ENCODE measurements around the gene INO80. TPM values are rescaled to one million over a fixed set of nuclear protein-coding genes. Genes with fewer than 3 reads are reported as not detected.

The INO80 gene
- total RNA-seq, 6 donors from 2014 or later = 22.8 to 92.2 (median 43.9) TPM

DNA sequence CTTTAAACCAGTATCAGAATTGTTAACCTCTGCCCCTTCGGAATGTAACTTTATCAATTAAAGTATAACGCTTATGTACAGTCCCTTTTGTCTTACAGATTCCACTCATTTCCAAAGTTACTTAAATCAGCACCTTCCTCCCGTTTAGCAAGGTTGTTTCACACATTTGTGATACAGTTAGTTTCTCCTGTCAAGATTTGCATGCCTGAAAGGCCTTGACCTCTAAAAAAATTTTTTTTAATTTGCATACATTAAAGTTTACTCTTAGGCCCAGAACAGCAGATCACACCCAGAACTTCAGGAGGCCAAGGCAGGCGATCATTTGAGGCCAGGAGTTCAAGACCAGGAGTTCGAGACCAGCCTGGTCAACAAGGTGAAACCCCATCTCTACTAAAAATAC is 9.1 kb downstream of the INO80 start:
- H3K9me3 ChIP-seq = no peaks in the 10 kb centered on the region
- ATAC-seq (ENCODE audit: low FRiP score in 2 of 2) = no peak
- peaks cover 0 to 12% (median 0%) of the 10 kb centered on the region in 4 donors for H3K36me3 ChIP-seq
- H3K27ac ChIP-seq = no peak overlapping the region
- peaks cover 4 to 45% (median 18%) of the 10 kb centered on the region in 4 donors for H3K4me1 ChIP-seq
- TF ChIP-seq, protein P1, sequence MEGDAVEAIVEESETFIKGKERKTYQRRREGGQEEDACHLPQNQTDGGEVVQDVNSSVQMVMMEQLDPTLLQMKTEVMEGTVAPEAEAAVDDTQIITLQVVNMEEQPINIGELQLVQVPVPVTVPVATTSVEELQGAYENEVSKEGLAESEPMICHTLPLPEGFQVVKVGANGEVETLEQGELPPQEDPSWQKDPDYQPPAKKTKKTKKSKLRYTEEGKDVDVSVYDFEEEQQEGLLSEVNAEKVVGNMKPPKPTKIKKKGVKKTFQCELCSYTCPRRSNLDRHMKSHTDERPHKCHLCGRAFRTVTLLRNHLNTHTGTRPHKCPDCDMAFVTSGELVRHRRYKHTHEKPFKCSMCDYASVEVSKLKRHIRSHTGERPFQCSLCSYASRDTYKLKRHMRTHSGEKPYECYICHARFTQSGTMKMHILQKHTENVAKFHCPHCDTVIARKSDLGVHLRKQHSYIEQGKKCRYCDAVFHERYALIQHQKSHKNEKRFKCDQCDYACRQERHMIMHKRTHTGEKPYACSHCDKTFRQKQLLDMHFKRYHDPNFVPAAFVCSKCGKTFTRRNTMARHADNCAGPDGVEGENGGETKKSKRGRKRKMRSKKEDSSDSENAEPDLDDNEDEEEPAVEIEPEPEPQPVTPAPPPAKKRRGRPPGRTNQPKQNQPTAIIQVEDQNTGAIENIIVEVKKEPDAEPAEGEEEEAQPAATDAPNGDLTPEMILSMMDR (IDR thresholded peaks at IDR 0.05) = no peak
- TF ChIP-seq POLR2AphosphoS5 (IDR thresholded peaks at IDR 0.05) (no peak), POLR2A (IDR thresholded peaks at IDR 0.05) (no peak), EP300 (IDR thresholded peaks at IDR 0.05) (no peak)
- H3K27me3 ChIP-seq = no peaks in the 10 kb centered on the region
- DNase-seq = no peak
- 88 to 90% methylated on average over 5 of the region's 5 CpGs for WGBS, 2 donors
- H3K4me3 ChIP-seq = no peak overlapping the region

DNA sequence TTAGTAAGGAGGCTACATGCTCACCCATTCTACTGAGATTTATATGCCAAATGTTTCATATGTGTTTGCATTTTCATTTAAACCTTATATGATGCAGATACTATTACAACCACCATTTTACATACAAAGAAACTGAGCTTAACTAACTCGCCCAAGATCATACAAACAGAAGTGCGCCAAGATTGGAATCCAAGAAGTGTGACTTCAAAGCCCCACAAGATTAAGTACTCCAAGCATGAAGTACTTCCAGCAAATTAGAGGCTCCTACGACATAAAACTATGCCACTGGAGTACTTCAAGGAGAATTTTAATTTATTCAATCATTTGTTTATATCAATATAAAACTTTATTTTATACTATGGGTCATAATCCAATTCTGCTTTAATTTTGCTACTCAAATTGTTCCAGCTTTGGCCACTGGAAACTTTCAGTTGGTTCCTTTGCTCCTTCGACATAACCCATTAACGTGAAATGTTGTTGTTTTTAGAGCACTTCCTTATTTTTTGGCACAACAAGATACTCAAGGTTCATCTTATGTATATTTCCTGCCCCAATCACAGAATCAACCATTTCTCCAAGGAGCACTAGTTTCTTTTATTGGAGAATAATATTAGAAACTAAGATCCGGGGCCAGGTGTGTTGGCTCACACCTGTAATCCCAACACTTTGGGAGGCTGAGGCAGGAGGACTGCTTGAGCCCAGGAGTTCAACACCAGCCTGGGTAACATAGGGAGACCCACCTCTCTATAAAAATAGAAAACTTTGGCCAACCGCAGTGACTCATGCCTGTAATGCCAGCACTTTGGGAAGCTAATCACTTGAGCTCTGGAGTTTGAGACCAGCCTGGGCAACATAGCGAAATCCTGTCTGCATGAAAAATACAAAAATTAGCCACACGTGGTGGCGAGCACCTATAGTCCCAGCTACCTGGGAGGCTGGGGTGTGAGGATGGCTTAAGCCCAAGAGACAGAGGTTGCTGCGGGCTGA is 10.4 kb downstream of the INO80 start:
- no peaks in the 10 kb centered on the region for H3K27me3 ChIP-seq
- H3K27ac ChIP-seq = peak overlapping the region in 3 of 4 donors; percentile 8 to 59 (median 21)
- TF ChIP-seq, protein P1 (IDR thresholded peaks at IDR 0.05) = no peak
- TF ChIP-seq POLR2A (IDR thresholded peaks at IDR 0.05) = peak in 1 of 4 donors; percentile 9
- peaks cover 0 to 6% (median 0%) of the 10 kb centered on the region in 4 donors for H3K36me3 ChIP-seq
- no peak overlapping the region for H3K4me3 ChIP-seq
- 76 to 78% methylated on average over 11 of the region's 11 CpGs for WGBS, 2 donors
- H3K4me1 ChIP-seq = peaks cover 4 to 37% (median 14%) of the 10 kb centered on the region in 4 donors
- ATAC-seq (ENCODE audit: low FRiP score in 2 of 2) (no peak), DNase-seq (no peak)
- H3K9me3 ChIP-seq = no peaks in the 10 kb centered on the region

- no peak for DNase-seq
- H3K9me3 ChIP-seq = no peaks in the 10 kb centered on the region
- H3K4me1 ChIP-seq = peaks cover 4 to 33% (median 12%) of the 10 kb centered on the region in 4 donors
- WGBS, 2 donors = 92 to 100% methylated on average over 2 of the region's 2 CpGs
- peak overlapping the region in 1 of 4 donors; percentile 17 for H3K27ac ChIP-seq
- no peaks in the 10 kb centered on the region for H3K27me3 ChIP-seq
- TF ChIP-seq POLR2AphosphoS5 (IDR thresholded peaks at IDR 0.05) = no peak
- no peak for TF ChIP-seq EP300 (IDR thresholded peaks at IDR 0.05)
- TF ChIP-seq, protein P1 (IDR thresholded peaks at IDR 0.05) = no peak
- TF ChIP-seq POLR2A (IDR thresholded peaks at IDR 0.05) = no peak
- H3K36me3 ChIP-seq = peaks cover 0 to 5% (median 0%) of the 10 kb centered on the region in 4 donors
- no peak for ATAC-seq (ENCODE audit: low FRiP score in 2 of 2)
- H3K4me3 ChIP-seq = no peak overlapping the region
These were observed 11.8 kb downstream of the INO80 start for GRCh38 chr15:41104234-41104633.

- no peak for ATAC-seq (ENCODE audit: low FRiP score in 2 of 2)
- Histone ChIP-seq H3K4me1 (peaks cover 4 to 29% (median 14%) of the 10 kb centered on the region in 4 donors), H3K36me3 (peaks cover 0 to 11% (median 0%) of the 10 kb centered on the region in 4 donors), H3K9me3 (no peaks in the 10 kb centered on the region), H3K4me3 (no peak overlapping the region), H3K27me3 (no peaks in the 10 kb centered on the region), H3K27ac (no peak overlapping the region)
- TF ChIP-seq POLR2AphosphoS5 (IDR thresholded peaks at IDR 0.05) = no peak
- no peak for TF ChIP-seq EP300 (IDR thresholded peaks at IDR 0.05)
- no peak for TF ChIP-seq POLR2A (IDR thresholded peaks at IDR 0.05)
- TF ChIP-seq, protein P1 (IDR thresholded peaks at IDR 0.05) = no peak
- DNase-seq = no peak
- WGBS, 2 donors = 96 to 100% methylated on average over 2 of the region's 2 CpGs
These were observed 13.2 kb downstream of the INO80 start for GRCh38 chr15:41102854-41103253.

Data from upper lobe of left lung (tissue), 6 donors.